NCI-H1417 (cell line): ENCODE results near the gene ZBTB4.
A peak's percentile ranks its signal among the peaks of the same experiment; 100 is the strongest.
"Not testable (repeated sequence)": the region's sequence is repeated elsewhere in the genome, so short reads cannot be mapped to it uniquely, and the experiment has no call there.

Experiments used
- DNase-seq, 3 experiments: peaks; one replicate each; lab custom pipeline; 2025; lab: John Stamatoyannopoulos, UW

ZBTB4 gene

GRCh38 chr17:7495906-7496434, 16.5 kb upstream of the ZBTB4 start:
- DNase-seq: no peak

GRCh38 chr17:7493941-7494340, 14.5 kb upstream of the ZBTB4 start:
- no peak for DNase-seq

GRCh38 chr17:7491583-7491982, 12.2 kb upstream of the ZBTB4 start:
- DNase-seq: no peak

- DNase-seq: no peak
These were observed 10.7 kb upstream of the ZBTB4 start for GRCh38 chr17:7490144-7490543.

- DNase-seq: no peak
These were observed 6.8 kb upstream of the ZBTB4 start for GRCh38 chr17:7486181-7486580.

- DNase-seq: no peak
These were observed 5.5 kb upstream of the ZBTB4 start for GRCh38 chr17:7484919-7485377.

GRCh38 chr17:7484067-7484918, 4.9 kb upstream of the ZBTB4 start, which contains the start of gene POLR2A:
Gene POLR2A (plus strand): TSS chr17:7484366.
- peak; percentile 91 to 97 (median 93) for DNase-seq

GRCh38 chr17:7483255-7484066, 4.0 kb upstream of the ZBTB4 start:
- peak; percentile 68 to 97 (median 93) for DNase-seq

GRCh38 chr17:7482742-7483088, 3.3 kb upstream of the ZBTB4 start:
- DNase-seq: not testable (repeated sequence)

- not testable (repeated sequence) for DNase-seq
These were observed 2.7 kb upstream of the ZBTB4 start for GRCh38 chr17:7481842-7482741.

GRCh38 chr17:7481275-7481674, 1.8 kb upstream of the ZBTB4 start, which contains the start of gene SLC35G6:
Gene SLC35G6 (plus strand): TSS chr17:7481446. CDS start chr17:7481517, 71 bp downstream.
- DNase-seq: not testable (repeated sequence)

- DNase-seq: no peak
These were observed 606 bp upstream of the ZBTB4 start for GRCh38 chr17:7480089-7480384.

- peak in 2 of 3 experiments; percentile 40 to 47 for DNase-seq
These were observed 887 bp downstream of the ZBTB4 start for GRCh38 chr17:7478276-7479212.

GRCh38 chr17:7477392-7478275, 1.8 kb downstream of the ZBTB4 start:
- DNase-seq: peak in 1 of 3 experiments; percentile 20

GRCh38 chr17:7476951-7477350, 2.5 kb downstream of the ZBTB4 start:
- no peak for DNase-seq

GRCh38 chr17:7476494-7476893, 2.9 kb downstream of the ZBTB4 start:
- no peak for DNase-seq

GRCh38 chr17:7475764-7476422, 3.5 kb downstream of the ZBTB4 start:
- DNase-seq: no peak

GRCh38 chr17:7474767-7475166, 4.7 kb downstream of the ZBTB4 start:
- not testable (repeated sequence) for DNase-seq

GRCh38 chr17:7471729-7472128, 7.7 kb downstream of the ZBTB4 start:
- DNase-seq: no peak
